Stimulated activated CD4-positive, alpha-beta T cell treated with anti-CD3 and anti-CD28 coated beads, Interleukin-15, amount 100 ng/mL, for 1 hour (primary cell): ENCODE measurements around the gene AOPEP.
"Not testable (repeated sequence)": the region's sequence is repeated elsewhere in the genome, so short reads cannot be mapped to it uniquely, and the experiment has no call there.

Experiments used
- DNase-seq, 2 donors: peaks; one replicate each; pipeline ENCODE4 v3.0.0-alpha.2; 2020; ENCODE audit warnings: low read depth in 1 of 2, low spot score in 1 of 2

AOPEP gene

DNA sequence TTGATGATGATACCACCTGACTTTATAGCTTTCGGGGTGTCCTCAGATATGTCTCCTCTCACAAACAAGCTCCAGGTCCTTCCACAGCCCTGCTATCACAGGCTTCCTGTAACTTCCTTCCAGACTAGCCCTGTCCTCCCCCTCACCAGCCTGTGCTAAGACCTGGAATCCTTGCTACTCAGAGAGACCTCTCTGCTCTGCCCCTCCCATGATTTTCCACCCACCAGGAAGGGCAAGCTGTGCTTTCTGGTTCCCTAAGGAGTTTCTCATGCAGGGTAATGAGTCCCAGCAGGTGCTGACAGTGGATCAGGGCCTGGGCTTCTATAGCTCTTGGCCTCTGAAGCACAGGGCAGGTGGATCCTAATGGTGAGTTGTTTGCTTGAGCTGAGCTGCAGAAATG, 86.9 kb downstream of the AOPEP start:
- DNase-seq = no peak

- DNase-seq = no peak
Measured at GRCh38 chr9:94817291-94818177, 91.0 kb downstream of the AOPEP start.

GRCh38 chr9:94818178-94818541, 91.7 kb downstream of the AOPEP start:
- no peak for DNase-seq

GRCh38 chr9:94819161-94819687, 92.7 kb downstream of the AOPEP start:
- no peak for DNase-seq

DNA sequence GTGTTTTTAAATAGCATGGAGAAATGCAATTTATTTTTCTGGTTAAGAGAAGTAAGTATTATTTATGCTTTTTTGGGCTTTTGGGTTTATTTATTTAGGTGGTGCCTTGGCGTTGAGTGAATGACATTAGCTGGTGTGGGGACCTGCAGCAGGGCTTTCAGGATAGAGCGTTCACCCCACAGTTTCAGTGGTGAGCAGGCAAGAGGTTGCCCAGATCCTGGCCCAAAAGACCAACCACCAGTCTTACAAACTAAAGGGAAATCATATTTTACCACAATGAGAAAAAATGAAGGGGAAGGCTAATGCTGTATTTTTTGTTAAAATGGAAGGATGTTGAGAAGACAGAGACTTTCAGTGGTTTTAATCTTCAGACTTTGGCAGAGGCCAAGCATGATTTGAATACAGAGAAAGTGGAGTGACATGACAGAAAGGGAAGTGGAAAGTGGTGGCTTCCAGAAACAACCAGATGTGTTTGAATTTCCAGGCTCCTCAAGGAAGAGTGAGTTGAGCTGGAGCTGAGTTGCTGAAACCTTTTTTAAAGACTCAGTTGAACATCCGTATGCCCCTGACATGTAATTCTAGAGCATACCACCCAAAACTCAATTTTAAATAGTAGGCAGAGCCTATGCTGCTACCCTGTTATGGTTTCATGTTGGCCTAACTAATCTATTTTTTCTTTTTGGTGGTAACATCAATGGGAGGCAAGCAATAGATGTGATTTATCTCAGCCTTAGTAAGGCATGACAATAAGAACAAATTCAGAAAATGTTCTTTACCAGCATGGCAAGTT, 94.8 kb downstream of the AOPEP start:
- DNase-seq = no peak

GRCh38 chr9:94822273-94822672, 95.8 kb downstream of the AOPEP start:
- no peak for DNase-seq

DNA sequence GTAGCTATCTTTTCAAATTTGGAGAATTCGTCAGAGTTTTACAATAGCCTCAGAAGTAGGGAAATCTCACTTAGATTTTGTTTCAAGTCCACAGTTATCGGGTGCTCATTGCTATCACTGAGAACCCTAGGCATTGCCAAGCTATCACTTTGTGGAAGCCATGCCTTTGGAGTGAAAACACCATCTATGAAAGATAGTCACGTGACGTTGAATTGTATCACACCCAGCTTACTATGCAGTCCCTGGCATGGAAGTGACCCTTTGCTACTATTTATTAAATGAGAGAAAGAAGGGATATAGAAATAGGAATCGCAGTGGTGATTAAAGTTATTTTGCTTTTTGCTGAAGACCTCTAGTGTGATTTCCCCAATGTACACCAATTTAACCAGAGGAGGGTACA, 97.2 kb downstream of the AOPEP start:
- no peak for DNase-seq

GRCh38 chr9:94824411-94824810, 97.9 kb downstream of the AOPEP start:
- no peak for DNase-seq

GRCh38 chr9:94824913-94825610, 98.6 kb downstream of the AOPEP start:
- DNase-seq = no peak

- DNase-seq = no peak
Measured at GRCh38 chr9:94825611-94825958, 99.1 kb downstream of the AOPEP start.

GRCh38 chr9:94826044-94826443, 99.5 kb downstream of the AOPEP start:
- no peak for DNase-seq

DNA sequence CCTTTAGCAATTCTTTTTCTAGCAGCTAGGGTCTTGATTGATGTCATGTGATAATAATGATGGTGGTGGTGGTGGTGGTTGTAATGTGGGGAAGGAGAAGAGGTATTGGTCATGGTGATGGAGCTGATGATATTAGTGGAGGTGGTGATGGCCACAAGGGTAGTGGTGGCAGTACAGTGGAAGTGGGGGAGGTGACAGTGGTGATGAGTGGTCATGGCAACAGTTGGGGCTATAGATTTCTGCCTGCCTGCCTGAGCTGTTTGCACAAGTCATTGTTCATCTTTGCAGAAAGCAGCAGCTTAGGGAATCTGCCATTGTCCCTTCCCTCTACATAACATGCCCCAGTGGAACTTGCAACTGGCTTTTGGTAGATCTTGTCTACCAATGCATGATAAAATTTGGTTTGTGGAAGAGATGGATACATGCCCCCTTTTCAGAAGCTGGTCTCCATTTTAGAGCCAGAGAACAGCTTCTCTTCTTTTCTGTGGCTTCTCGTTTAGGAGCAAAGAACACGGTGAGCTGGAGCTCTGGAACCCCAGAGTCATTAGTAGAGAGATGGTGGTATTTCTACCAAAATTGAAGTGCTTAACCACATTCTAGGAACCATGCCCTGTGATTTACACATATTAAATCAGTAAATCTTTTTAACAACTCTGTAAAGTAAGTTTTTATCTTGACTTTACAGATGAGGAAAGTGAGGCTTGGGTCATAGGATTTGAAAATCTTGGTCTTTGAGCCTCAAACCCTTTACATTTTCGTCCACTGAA, 100.3 kb downstream of the AOPEP start:
- no peak for DNase-seq

DNA sequence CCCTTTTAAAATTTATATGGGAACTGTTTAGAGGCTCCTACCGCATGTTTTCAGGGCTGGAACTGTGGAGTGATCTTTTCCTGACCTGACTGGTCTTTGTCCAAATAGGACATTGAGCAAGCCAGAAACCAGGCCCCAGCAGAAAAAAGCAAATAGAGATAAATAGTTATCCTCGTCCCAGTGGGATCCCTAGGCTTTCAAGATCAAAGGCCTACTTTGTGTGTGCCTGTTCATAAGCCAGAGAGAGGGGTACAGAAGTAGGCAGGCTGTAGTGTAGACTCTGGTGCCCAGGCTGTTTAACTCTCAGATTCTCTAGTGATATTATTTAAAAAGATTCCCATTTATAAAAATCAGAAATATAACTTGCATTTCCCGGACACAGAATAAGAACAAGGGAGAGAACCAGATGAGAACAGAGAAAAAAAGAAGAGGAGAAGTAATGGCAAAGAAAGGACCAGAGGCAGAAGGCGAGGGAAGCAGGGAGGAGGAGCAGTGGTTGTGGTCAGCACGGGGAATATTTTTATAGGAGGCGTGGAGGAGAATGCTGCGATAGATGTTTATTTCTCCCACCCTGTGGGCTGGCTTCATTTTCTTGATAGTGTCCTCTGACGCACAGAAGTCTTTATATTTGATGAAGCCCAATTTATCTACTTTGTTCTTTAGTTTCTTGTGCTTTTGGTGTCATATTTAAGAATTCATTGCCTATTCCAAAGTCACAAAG, 101.2 kb downstream of the AOPEP start:
- no peak for DNase-seq

DNA sequence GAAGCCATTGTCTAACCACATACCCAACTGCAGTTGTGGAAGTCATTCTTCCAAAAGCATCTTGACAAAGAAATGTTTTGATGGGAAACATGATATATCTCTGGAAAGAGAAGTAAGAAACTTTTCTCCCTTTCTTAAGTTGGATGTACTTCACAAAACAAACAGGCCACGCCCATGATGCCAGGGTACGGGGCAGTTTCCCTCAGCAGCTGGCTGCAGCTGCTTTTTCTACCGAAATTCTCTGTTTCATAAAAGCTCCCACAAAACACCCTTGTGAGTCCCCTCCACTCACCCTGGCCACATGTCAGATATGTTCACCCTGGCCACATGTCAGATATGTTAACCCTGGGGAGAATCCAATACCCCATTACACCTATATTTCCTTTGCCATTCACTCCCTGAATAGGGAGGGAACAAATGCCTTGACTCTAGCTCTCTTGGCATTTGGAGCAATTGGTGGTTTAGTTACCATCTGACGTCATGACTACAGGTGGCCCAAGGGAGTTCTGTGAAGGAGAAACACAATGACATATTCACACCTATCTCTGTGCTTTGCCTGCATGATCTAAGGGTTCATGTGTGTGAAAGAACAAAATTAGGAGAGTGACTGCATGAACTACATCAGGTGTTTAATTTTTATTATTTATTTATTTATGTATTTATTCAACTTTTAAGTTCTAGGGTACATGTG, 103.0 kb downstream of the AOPEP start:
- no peak for DNase-seq

DNA sequence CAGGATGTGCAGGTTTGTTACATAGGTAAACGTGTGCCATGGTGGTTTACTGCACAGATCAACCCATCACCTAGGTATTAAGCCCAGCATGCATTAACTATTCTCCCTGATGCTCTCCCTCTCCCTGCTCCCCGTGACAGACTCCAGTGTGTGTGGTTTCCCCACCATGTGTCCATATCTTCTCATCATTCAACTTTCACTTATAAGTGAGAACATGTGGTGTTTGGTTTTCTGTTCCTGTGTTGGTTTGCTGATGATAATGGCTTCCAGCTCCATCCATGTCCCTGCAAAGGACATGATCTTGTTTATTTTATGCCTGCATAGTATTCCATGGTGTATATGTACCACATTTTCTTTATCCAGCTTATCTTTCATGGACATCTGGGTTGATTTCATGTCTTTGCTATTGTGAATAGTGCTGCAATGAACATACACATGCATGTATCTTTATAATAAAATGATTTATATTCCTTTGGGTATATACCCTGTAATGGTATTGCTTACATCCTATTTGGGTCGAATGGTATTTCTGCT, 103.6 kb downstream of the AOPEP start:
- DNase-seq = not testable (repeated sequence)

- no peak for DNase-seq
Measured at GRCh38 chr9:94833802-94834201, 107.3 kb downstream of the AOPEP start.

GRCh38 chr9:94837404-94837803, 110.9 kb downstream of the AOPEP start:
- no peak for DNase-seq

GRCh38 chr9:94839398-94839797, 112.9 kb downstream of the AOPEP start:
- DNase-seq = no peak

DNA sequence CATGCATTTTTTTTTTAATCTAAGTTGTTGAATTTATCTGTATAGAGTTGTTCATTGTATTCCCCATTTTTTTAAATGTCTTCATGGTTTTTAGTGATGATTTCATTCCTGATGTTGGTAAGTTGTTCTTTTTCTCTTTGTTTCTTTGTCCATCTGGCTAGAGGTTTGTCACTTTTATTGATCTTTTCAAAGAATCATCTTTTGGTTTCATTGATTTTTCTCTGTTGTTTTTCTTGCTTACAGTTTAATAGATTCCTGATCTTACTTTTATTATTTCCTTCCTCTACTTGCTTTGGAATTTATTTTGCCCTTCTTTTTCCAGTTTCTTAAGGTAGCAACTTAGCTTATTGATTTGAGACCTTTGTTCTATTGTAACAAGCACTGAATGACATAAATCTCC, 114.2 kb downstream of the AOPEP start:
- no peak for DNase-seq
